Gastroesophageal sphincter (tissue), 3 donors: ENCODE results near the gene UNC13D.

Experiments used
- POLR2A ChIP-seq, 2 donors: fragments of 450-650 bp; IDR thresholded peaks; one replicate each; pipeline ENCODE4 v1.6.1; 2017; ENCODE audit warnings: antibody characterized with exemption in 2 of 2, mild to moderate bottlenecking in 2 of 2, moderate library complexity in 1 of 2
- POLR2AphosphoS5 ChIP-seq: sonication (generic); formaldehyde crosslinking; IDR thresholded peaks from one replicate; pipeline ENCODE4 v1.6.1; 2017; ENCODE audit warnings: antibody characterized with exemption
- TF ChIP-seq, protein P1 (sequence below), 4 experiments: fragments of 200-600 bp in 2 of 4; fragments of 450-650 bp in 2 of 4; sonication (generic) in 1 of 4; IDR thresholded peaks; one replicate each; pipeline ENCODE4 v1.5.1; 2017 to 2019; ENCODE audit warnings: antibody characterized with exemption in 4 of 4, mild to moderate bottlenecking in 2 of 4, moderate library complexity in 2 of 4

- no peak for TF ChIP-seq POLR2AphosphoS5
- TF ChIP-seq, protein P1, sequence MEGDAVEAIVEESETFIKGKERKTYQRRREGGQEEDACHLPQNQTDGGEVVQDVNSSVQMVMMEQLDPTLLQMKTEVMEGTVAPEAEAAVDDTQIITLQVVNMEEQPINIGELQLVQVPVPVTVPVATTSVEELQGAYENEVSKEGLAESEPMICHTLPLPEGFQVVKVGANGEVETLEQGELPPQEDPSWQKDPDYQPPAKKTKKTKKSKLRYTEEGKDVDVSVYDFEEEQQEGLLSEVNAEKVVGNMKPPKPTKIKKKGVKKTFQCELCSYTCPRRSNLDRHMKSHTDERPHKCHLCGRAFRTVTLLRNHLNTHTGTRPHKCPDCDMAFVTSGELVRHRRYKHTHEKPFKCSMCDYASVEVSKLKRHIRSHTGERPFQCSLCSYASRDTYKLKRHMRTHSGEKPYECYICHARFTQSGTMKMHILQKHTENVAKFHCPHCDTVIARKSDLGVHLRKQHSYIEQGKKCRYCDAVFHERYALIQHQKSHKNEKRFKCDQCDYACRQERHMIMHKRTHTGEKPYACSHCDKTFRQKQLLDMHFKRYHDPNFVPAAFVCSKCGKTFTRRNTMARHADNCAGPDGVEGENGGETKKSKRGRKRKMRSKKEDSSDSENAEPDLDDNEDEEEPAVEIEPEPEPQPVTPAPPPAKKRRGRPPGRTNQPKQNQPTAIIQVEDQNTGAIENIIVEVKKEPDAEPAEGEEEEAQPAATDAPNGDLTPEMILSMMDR (IDR thresholded peaks at IDR 0.05) = no peak
- no peak for TF ChIP-seq POLR2A (IDR thresholded peaks at IDR 0.05)
Observed at GRCh38 chr17:75835654-75835987, 8.6 kb downstream of the UNC13D start.
